ENCODE data around the gene SHB.

Gene SHB

DNA sequence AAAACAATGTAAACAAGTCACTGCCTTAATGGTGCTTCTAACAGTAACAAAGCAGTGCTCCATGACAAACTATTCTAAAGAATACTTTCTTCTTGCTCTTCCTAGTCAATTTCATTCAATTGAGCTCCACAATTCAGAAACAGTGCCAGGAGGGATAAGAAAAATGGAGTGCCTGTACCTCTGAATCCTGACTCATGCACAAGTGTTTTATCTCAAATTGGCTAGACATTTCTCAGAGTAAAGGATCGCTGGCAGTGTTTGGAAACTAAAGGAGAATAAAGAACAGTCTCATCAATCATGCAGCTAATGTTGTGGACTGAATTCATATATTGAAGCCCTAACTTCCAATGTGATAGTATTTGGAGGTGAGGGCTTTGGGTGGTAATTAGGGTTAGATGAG lies 192.7 kb downstream of the SHB start:
- no peak for DNase-seq

- DNase-seq, result no peak
These were observed 195.1 kb downstream of the SHB start for GRCh38 chr9:37873955-37874354.

DNA sequence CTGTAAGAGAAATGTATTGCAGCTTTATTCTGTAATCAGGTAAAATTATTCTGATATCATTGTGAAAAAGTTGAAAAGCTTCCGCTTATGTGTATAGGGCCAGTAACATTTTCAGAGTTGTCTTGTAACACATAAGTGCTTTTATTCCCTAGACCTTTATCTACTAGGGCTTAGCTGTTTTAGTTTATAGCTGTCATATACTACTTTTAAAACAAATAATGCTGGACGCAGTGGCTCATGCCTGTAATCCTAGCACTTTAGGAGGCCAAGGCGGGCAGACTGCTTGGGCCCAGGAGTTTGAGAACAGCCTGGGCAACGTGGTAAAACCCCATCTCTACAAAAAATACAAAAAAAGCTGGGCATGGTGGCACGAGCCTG lies 198.2 kb downstream of the SHB start:
- no peak for DNase-seq

DNA sequence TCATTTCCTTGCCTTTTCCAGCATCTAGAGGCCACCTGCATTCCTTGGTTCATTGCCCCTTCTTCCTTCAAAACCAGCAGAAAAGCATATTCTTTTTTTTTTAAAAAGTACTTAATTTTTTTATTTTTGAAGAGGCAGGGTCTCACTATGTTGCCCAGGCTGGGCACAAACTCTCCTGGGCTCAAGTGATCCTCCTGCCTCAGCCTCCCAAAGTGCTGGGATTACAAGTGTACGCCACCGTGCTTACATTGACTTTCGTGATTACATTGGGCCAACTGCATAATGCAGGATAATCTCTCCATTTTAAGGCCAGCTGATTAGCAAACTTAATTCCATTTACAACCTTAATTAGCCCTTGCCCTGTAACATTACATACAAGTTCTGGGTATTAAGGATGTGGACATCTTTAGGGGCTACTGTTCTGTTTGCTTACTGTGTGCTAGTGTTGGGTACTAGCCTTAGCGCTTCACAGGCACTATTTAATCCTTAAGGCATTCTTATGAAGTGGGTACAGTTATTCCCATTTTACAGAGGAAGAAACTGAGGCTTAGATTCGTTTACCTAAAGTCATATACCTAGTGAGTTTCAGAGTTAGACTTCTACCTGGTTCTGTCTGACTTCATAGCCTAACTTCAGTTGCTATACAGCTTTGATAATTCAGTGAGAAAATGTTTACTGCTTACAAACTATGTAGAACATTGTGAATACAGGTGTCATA lies 198.8 kb downstream of the SHB start:
- no peak for DNase-seq
